K562 (cell line): Measurements from ENCODE around the gene FMN1. TPM values are rescaled to one million over a fixed set of nuclear protein-coding genes. Genes with fewer than 3 reads are reported as not detected.

Experiments
- ATAC-seq: fragments of 200-7000 bp; cut with Tn5 transposase; 3 replicates; pipeline ENCODE4 v1.9.1; 2020; ENCODE audit warnings: moderate library complexity
- BruUV-seq: library from RNA; stranded (reverse); fragments of 400-500 nt; replicated peaks from 2 replicates; lab custom pipeline; 2021; lab: Mats Ljungman, UMichigan
- CTCF ChIA-PET: fragments of 300-600 bp; formaldehyde crosslinking; extraction: SDS; loops from one replicate; lab custom pipeline; 2021; ENCODE audit warnings: low intra/inter-chr PET ratio; lab: Yijun Ruan, JAX
- POLR2A ChIA-PET: fragments of 300-600, 350-650 bp; sonication (Branson Sonifier 250); formaldehyde crosslinking; extraction: SDS; loops from one replicate; lab custom pipeline; 2021; ENCODE audit warnings: antibody characterized with exemption, inconsistent platforms; lab: Yijun Ruan, JAX
- DNase-seq, 4 experiments: peaks; one replicate each; pipeline versions ENCODE4 v3.0.0 to v3.0.0-alpha.2; 2011 to 2018; ENCODE audit warnings: low spot score in 3 of 4, mixed read lengths in 3 of 4; ENCODE audit errors: extremely low read depth in 1 of 4
- FAIRE-seq: peaks from 2 replicates; lab custom pipeline; 2011; peaks lifted over from hg19 to GRCh38; lab: Jason Lieb, UNC
- H2AFZ ChIP-seq: 2 replicates; pipeline ENCODE4 v1.6.0; 2011; ENCODE audit warnings: low read depth, low read length, control low read depth, inconsistent platforms
- H3K27ac ChIP-seq: fragments of 200-600 bp; 3 replicates; pipeline ENCODE4 v1.8.0; 2011; ENCODE audit warnings: low read depth, mild to moderate bottlenecking, control low read depth, inconsistent platforms, low read length, moderate library complexity, mixed read lengths; ENCODE audit errors: extremely low read depth
- H3K27me3 ChIP-seq, 2 experiments: fragments of 300-600 bp in 1 of 2; 2 replicates in 1 of 2; 3 replicates in 1 of 2; pipeline versions ENCODE4 v1.6.0 to v1.8.0; 2011; ENCODE audit warnings: inconsistent platforms in 2 of 2, low read length in 2 of 2, mild to moderate bottlenecking in 1 of 2, mixed read lengths in 1 of 2, moderate library complexity in 1 of 2; ENCODE audit not compliant: control insufficient read depth in 2 of 2, insufficient read depth in 2 of 2
- H3K36me3 ChIP-seq: fragments of 300-600 bp; 3 replicates; pipeline ENCODE4 v1.8.0; 2011; ENCODE audit warnings: mild to moderate bottlenecking, low read length, inconsistent platforms; ENCODE audit not compliant: control insufficient read depth, insufficient read depth
- H3K4me1 ChIP-seq, 2 experiments: fragments of 200-600 bp in 1 of 2; replicated peaks in 1 of 2; 2 replicates in 1 of 2; 3 replicates in 1 of 2; pipeline versions ENCODE4 v1.5.1 to v1.8.0; 2011; ENCODE audit warnings: inconsistent platforms in 2 of 2, low read length in 2 of 2, mild to moderate bottlenecking in 1 of 2, mixed read lengths in 1 of 2, moderate library complexity in 1 of 2; ENCODE audit not compliant: control insufficient read depth in 2 of 2, insufficient read depth in 2 of 2
- H3K4me2 ChIP-seq: 2 replicates; pipeline ENCODE4 v1.6.1; 2011; ENCODE audit warnings: low read length, control low read depth, inconsistent platforms, mixed read lengths; ENCODE audit not compliant: insufficient read depth
- H3K4me3 ChIP-seq: fragments of 200-600 bp; sonication (generic), shearing (Covaris generic); 2 replicates; pipeline ENCODE4 v1.5.1; 2016; ENCODE audit warnings: control low read depth, inconsistent platforms
- H3K79me2 ChIP-seq: fragments of 200-600 bp; 3 replicates; pipeline ENCODE4 v1.8.0; 2011; ENCODE audit warnings: low read length, inconsistent platforms; ENCODE audit not compliant: control insufficient read depth, insufficient read depth
- H3K9ac ChIP-seq, 2 experiments: 2 replicates each; pipeline versions ENCODE4 v1.6.0 to v1.6.1; 2011; ENCODE audit warnings: low read depth in 2 of 2, low read length in 2 of 2, control low read depth in 1 of 2, inconsistent platforms in 1 of 2, mild to moderate bottlenecking in 1 of 2, mixed read lengths in 1 of 2; ENCODE audit not compliant: insufficient read depth in 1 of 2
- H3K9me1 ChIP-seq: one replicate; pipeline ENCODE4 v1.6.0; 2011; ENCODE audit warnings: inconsistent platforms, mild to moderate bottlenecking, low read length, moderate library complexity; ENCODE audit not compliant: control insufficient read depth, insufficient read depth
- H3K9me3 ChIP-seq: replicated peaks from 2 replicates; pipeline ENCODE4 v1.5.1; 2011; ENCODE audit warnings: low read depth, low read length, inconsistent platforms; ENCODE audit not compliant: control insufficient read depth, insufficient read depth
- H4K20me1 ChIP-seq: replicated peaks from 2 replicates; pipeline ENCODE4 v1.6.1; 2011; ENCODE audit warnings: low read length, inconsistent platforms, mixed read lengths; ENCODE audit not compliant: control insufficient read depth, insufficient read depth
- BCOR ChIP-seq: fragments of 450-650 bp; IDR thresholded peaks from 2 replicates; pipeline ENCODE4 v1.6.1; 2016
- CHD2 ChIP-seq: IDR thresholded peaks from 2 replicates; pipeline ENCODE4 v1.6.1; 2011; ENCODE audit warnings: low read depth, low read length
- DMBX1 ChIP-seq: fragments of 250-450 bp; sonication (Bioruptor Pico); IDR thresholded peaks from 2 replicates; pipeline ENCODE4 v1.8.0; 2022; ENCODE audit warnings: inconsistent platforms, mild to moderate bottlenecking, moderate library complexity, borderline replicate concordance
- GABPB2 ChIP-seq: fragments of 250-450 bp; sonication (Bioruptor Pico); conservative IDR thresholded peaks from 2 replicates; pipeline ENCODE4 v1.5.1; 2021; ENCODE audit warnings: mild to moderate bottlenecking
- GTF2A2 ChIP-seq: IDR thresholded peaks from 2 replicates; pipeline ENCODE4 v1.6.1; 2016; ENCODE audit warnings: mild to moderate bottlenecking, missing genetic modification characterization, missing compliant biosample characterization
- KLF16 ChIP-seq: IDR thresholded peaks from 2 replicates; pipeline ENCODE4 v1.6.1; 2016; ENCODE audit warnings: antibody characterized with exemption
- NCOA1 ChIP-seq: fragments of 450-650 bp; IDR thresholded peaks from 2 replicates; pipeline ENCODE4 v1.6.1; 2016; ENCODE audit warnings: low read depth
- NCOA6 ChIP-seq: fragments of 450-650 bp; IDR thresholded peaks from 2 replicates; pipeline ENCODE4 v1.6.1; 2017; ENCODE audit warnings: mild to moderate bottlenecking
- NKRF ChIP-seq: fragments of 450-650 bp; IDR thresholded peaks from 2 replicates; pipeline ENCODE4 v1.6.1; 2016; ENCODE audit warnings: borderline replicate concordance
- PPARD ChIP-seq: fragments of 250-450 bp; sonication (Bioruptor Pico); IDR thresholded peaks from 2 replicates; pipeline ENCODE4 v1.8.0; 2022; ENCODE audit warnings: inconsistent platforms, mild to moderate bottlenecking, moderate library complexity
- SMAD2 ChIP-seq: fragments of 150-350 bp; IDR thresholded peaks from 2 replicates; pipeline ENCODE4 v1.6.1; 2014; ENCODE audit warnings: low read depth, mild to moderate bottlenecking, low read length
- TFE3 ChIP-seq: fragments of 450-650 bp; formaldehyde crosslinking; IDR thresholded peaks from 2 replicates; pipeline ENCODE4 v1.4.0; 2020; ENCODE audit warnings: mild to moderate bottlenecking, mixed read lengths
- ZNF143 ChIP-seq: sonication (generic); formaldehyde crosslinking; IDR thresholded peaks from 2 replicates; pipeline ENCODE4 v1.9.0; 2022; ENCODE audit warnings: mild to moderate bottlenecking, missing genetic modification reagents
- ZSCAN32 ChIP-seq: fragments of 450-650 bp; formaldehyde crosslinking; IDR thresholded peaks from 2 replicates; pipeline ENCODE4 v1.4.0; 2020; ENCODE audit warnings: mild to moderate bottlenecking, moderate library complexity
- WGBS: fragments of 100-300 bp; shearing (Covaris generic); methylation state at CpG from one replicate; pipeline ENCODE4 v1.1.6; 2016; ENCODE audit warnings: low coverage, mixed read lengths; ENCODE audit not compliant: insufficient coverage; ENCODE audit errors: missing lambda C conversion rate; 5-methylcytosine and 5-hydroxymethylcytosine counted together
- in situ Hi-C: fragments of 300-500 bp; cut with MboI; formaldehyde crosslinking; loops from 4 replicates; pipeline ENCODE4 v1.15.0; 2018; ENCODE audit warnings: inconsistent platforms, mixed read lengths
- intact Hi-C: fragments of 100-400 bp; cut with micrococcal nuclease; formaldehyde crosslinking; loops from 2 replicates; pipeline ENCODE4 v1.14.2; 2022
- polyA plus RNA-seq, 8 experiments: library from polyadenylated mRNA; depleted of rRNA in 4 of 8; stranded (reverse) in 5 of 8; unstranded in 3 of 8; fragments of >200 nt; fragmentation: Nextera tagmentation in 2 of 8; fragmentation: Illumina TruSeq in 1 of 8; extraction: Ambion mirVana in 2 of 8; extraction: Trizol in 1 of 8; gene quantifications; 2 replicates each; pipeline versions ENCODE4 v1.2.1 to v1.2.3, GENCODE V29; 2011 to 2014; ENCODE audit warnings: inconsistent platforms in 1 of 8, missing spikeins in 1 of 8
- total RNA-seq, 7 experiments: library from RNA; depleted of rRNA in 6 of 7; stranded (reverse); fragments of >200 nt in 6 of 7; fragmentation: Illumina TruSeq in 2 of 7; extraction: Trizol in 2 of 7; gene quantifications; 2 replicates each; pipeline versions ENCODE4 v1.2.1 to v1.2.3, GENCODE V29; 2011 to 2021; ENCODE audit warnings: low replicate concordance in 1 of 7

FMN1 gene
- total and polyA plus RNA-seq, 9 of the 15 experiments (the other 6 are each of a cell fraction or from before 2014, with no cell fraction given): 0.03 to 0.07 (median 0.04) TPM; not detected in 6

GRCh38 chr15:33104212-33104611 is 90.3 kb downstream of the FMN1 start:
- no peaks in the 10 kb centered on the region for H3K27me3 ChIP-seq
- H2AFZ ChIP-seq: no peak overlapping the region
- ChIA-PET CTCF (no interaction called here), POLR2A (interaction anchor here (1.3 kb wide), 1 partner anchor 16 kb away, joined by 3 read pairs; no protein-coding TSS in a partner anchor)
- H4K20me1 ChIP-seq: no peaks in the 10 kb centered on the region
- intact Hi-C loops (no loop called here), in situ Hi-C loops (no loop called here)
- H3K36me3 ChIP-seq: no peaks in the 10 kb centered on the region
- H3K9me3 ChIP-seq: no peaks in the 10 kb centered on the region
- H3K9me1 ChIP-seq: no peaks in the 10 kb centered on the region
- H3K4me2 ChIP-seq: no peak overlapping the region
- H3K79me2 ChIP-seq: no peaks in the 10 kb centered on the region
- no peak overlapping the region for H3K4me3 ChIP-seq
- FAIRE-seq (no peak), ATAC-seq (no peak), DNase-seq (no peak)
- no peak overlapping the region for H3K27ac ChIP-seq
- no peak for TF ChIP-seq BCOR
- no peak for TF ChIP-seq ZSCAN32
- TF ChIP-seq NKRF: no peak
- TF ChIP-seq DMBX1 (CRISPR knock-in tag): no peak
- WGBS: 0% methylated on average over 2 of the region's 2 CpGs
- BruUV-seq: no TSS peak
- no peaks in the 10 kb centered on the region for H3K4me1 ChIP-seq
- no peak overlapping the region for H3K9ac ChIP-seq

- in situ Hi-C loops (no loop called here), intact Hi-C loops (no loop called here)
- no peaks in the 10 kb centered on the region for H3K9me1 ChIP-seq
- no peak overlapping the region for H3K9ac ChIP-seq
- H3K36me3 ChIP-seq: no peaks in the 10 kb centered on the region
- ChIA-PET CTCF (no interaction called here), POLR2A (no interaction called here)
- no peak overlapping the region for H3K4me2 ChIP-seq
- H3K4me1 ChIP-seq: no peaks in the 10 kb centered on the region
- DNase-seq (no peak), FAIRE-seq (no peak), ATAC-seq (no peak)
- H4K20me1 ChIP-seq: no peaks in the 10 kb centered on the region
- no peak overlapping the region for H3K27ac ChIP-seq
- no peaks in the 10 kb centered on the region for H3K9me3 ChIP-seq
- 0% methylated on average over 3 of the region's 3 CpGs for WGBS
- no peak overlapping the region for H3K4me3 ChIP-seq
- no peaks in the 10 kb centered on the region for H3K79me2 ChIP-seq
- no TSS peak for BruUV-seq
- H3K27me3 ChIP-seq: no peaks in the 10 kb centered on the region
- H2AFZ ChIP-seq: no peak overlapping the region
- no peak for TF ChIP-seq NCOA1
- no peak for TF ChIP-seq GTF2A2 (tag)
- no peak for TF ChIP-seq SMAD2
- TF ChIP-seq KLF16: no peak
- TF ChIP-seq CHD2: no peak
- TF ChIP-seq ZNF143 (CRISPR knock-in tag): no peak
- no peak for TF ChIP-seq GABPB2 (CRISPR knock-in tag)
- TF ChIP-seq TFE3 (CRISPR knock-in tag): no peak
- TF ChIP-seq PPARD (CRISPR knock-in tag): no peak
- no peak for TF ChIP-seq NCOA6
These were observed 93.5 kb downstream of the FMN1 start for GRCh38 chr15:33101036-33101435.
